ENCODE data around the gene CAPN2.
A peak's percentile ranks its signal among the peaks of the same experiment; 100 is the strongest.

CAPN2 gene

DNA sequence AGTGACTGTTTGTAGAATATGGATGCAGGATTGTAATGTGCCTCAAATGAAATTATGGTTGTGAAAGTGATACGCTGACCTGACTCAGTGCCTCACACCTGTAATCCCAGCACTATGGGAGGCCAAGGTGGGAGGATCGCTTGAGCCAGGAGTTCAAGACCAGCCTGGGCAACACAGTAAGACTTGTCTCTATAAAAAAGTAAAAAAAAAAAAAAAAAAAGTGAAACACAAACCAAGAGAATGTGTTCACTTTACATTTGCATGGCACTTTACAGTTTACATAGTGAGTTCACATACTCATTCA is 2.0 kb downstream of the CAPN2 start:
- TF ChIP-seq ZFX (IDR thresholded peaks at IDR 0.05), result no peak
- TF ChIP-seq, protein P1, sequence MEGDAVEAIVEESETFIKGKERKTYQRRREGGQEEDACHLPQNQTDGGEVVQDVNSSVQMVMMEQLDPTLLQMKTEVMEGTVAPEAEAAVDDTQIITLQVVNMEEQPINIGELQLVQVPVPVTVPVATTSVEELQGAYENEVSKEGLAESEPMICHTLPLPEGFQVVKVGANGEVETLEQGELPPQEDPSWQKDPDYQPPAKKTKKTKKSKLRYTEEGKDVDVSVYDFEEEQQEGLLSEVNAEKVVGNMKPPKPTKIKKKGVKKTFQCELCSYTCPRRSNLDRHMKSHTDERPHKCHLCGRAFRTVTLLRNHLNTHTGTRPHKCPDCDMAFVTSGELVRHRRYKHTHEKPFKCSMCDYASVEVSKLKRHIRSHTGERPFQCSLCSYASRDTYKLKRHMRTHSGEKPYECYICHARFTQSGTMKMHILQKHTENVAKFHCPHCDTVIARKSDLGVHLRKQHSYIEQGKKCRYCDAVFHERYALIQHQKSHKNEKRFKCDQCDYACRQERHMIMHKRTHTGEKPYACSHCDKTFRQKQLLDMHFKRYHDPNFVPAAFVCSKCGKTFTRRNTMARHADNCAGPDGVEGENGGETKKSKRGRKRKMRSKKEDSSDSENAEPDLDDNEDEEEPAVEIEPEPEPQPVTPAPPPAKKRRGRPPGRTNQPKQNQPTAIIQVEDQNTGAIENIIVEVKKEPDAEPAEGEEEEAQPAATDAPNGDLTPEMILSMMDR (conservative IDR thresholded peaks at IDR 0.05), result no peak
- H3K27ac ChIP-seq, result peak overlapping the region; percentile 49; the same call in 1 of the 2 replicates

DNA sequence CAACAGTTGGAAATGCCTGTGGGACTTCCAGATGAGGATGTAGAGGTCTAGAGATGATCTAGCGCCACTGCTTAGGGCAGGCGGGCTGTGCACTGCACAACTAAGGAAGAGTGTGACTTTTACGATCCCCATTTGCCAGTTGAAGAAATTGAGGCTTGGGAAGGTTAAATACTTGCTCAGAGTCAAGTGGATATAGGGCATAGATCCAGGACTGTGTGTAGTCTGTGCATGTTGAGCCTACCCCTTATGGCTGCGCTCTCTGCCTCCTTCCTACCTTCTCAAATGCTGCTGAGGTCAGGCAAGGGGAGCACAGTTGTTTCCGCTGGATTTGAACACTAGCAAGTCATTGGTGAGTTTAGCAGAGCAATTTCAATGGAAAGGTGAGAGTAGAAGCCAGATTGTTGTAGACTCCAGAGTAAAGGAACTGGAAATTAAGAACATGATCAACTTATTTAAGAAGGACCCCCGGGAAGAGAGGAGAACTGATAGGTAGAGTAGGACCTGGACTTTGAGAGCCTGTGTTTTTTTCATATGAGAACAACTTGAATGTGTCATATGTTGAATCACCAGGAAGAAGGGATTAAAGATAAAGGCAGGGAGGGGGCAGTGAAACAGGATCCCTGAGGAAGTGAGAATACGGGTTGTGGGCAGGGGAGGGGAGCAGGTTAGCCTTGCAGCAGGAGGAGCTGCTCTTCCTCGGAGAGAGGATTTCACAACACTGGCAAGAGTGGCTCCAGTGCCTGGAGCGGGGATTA is 2.7 kb downstream of the CAPN2 start:
- H3K27ac ChIP-seq, result peak overlapping the region; percentile 49
- TF ChIP-seq ZFX (IDR thresholded peaks at IDR 0.05), result no peak
- TF ChIP-seq, protein P1 (conservative IDR thresholded peaks at IDR 0.05), result no peak

- TF ChIP-seq ZFX (IDR thresholded peaks at IDR 0.05), result no peak
- TF ChIP-seq, protein P1 (conservative IDR thresholded peaks at IDR 0.05), result no peak
- H3K27ac ChIP-seq, result peak overlapping the region; percentile 49
Observed at GRCh38 chr1:223715604-223716172, 3.3 kb downstream of the CAPN2 start.

DNA sequence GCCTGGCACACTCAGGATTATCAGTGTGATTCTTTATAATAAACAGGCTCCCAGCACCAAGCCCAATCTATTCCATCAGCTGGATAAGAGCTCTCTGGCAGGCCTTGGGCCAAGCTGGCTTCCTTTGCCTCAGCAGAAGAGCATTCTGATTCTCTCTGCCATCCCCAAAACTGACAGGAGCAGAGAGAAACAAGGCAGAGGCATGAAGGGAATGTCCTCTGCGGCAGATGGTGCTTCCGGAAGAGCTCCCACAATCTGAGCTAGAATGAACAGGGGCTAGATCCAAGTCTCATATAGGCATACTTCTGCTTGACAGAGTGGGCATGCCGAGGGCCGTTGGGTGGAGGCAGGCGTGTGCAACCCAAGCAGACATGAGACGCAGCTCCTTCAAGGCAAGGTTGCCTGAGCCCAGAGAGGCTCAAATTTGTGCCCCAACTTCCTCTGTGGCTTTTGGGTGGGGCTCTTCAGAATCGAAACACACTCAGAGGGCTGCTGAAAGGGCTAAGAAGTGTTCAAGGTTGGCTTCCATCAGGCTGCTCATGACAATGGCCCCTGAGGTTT is 4.0 kb downstream of the CAPN2 start:
- TF ChIP-seq, protein P1 (conservative IDR thresholded peaks at IDR 0.05), result no peak
- TF ChIP-seq ZFX (IDR thresholded peaks at IDR 0.05), result no peak

GRCh38 chr1:223717123-223717522 is 4.8 kb downstream of the CAPN2 start:
- H3K27ac ChIP-seq, result no peak overlapping the region
- TF ChIP-seq ZFX (IDR thresholded peaks at IDR 0.05), result no peak
- TF ChIP-seq, protein P1 (conservative IDR thresholded peaks at IDR 0.05), result no peak

More for the DNA sequence above, 4.0 kb downstream of the CAPN2 start:
- H3K27ac ChIP-seq, result no peak overlapping the region; the same call in 1 of the 2 replicates

- TF ChIP-seq, protein P1 (conservative IDR thresholded peaks at IDR 0.05), result no peak
- TF ChIP-seq ZFX (IDR thresholded peaks at IDR 0.05), result no peak
- no peak overlapping the region for H3K27ac ChIP-seq
Observed at GRCh38 chr1:223717695-223718363, 5.5 kb downstream of the CAPN2 start.

DNA sequence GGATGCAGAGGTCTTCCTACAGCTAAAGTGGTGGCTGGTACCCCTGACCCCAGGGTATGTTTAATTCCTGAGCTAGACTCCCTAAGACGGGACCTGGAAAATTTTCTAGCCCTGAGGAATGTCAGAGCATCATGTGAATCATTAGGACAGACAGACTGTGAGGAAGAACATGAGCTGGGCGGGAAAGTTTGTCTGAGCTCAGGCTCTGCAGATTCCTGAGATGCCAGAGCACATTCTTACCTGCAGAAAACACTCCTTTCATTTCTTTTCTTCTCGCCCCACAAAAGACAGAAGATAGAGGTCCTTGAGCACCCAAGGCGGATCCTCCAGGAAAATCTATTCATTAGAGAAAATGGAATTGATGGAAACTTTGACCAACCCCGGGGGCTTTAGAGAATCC is 6.5 kb downstream of the CAPN2 start:
- TF ChIP-seq ZFX (IDR thresholded peaks at IDR 0.05), result no peak
- TF ChIP-seq, protein P1 (conservative IDR thresholded peaks at IDR 0.05), result no peak

More for the DNA sequence above, 6.5 kb downstream of the CAPN2 start:
- no peak overlapping the region for H3K27ac ChIP-seq

Data from C4-2B (cell line).